Measurements from ENCODE around the gene BLACAT1.
A peak's percentile ranks its signal among the peaks of the same experiment; 100 is the strongest.

GRCh38 chr1:205484985-205485967, 29.4 kb upstream of the BLACAT1 start:
- TF ChIP-seq CTCF (IDR thresholded peaks at IDR 0.05) (peak; percentile 86 to 97 (median 90)), POLR2A (IDR thresholded peaks at IDR 0.05) (no peak), EP300 (IDR thresholded peaks at IDR 0.05) (no peak), POLR2AphosphoS5 (IDR thresholded peaks at IDR 0.05) (no peak)

Data from gastroesophageal sphincter (tissue), 3 donors.